NB4 (cell line): ENCODE data around the gene MDGA2.

Source experiments
- DNase-seq: peaks from one replicate; pipeline ENCODE4 v3.0.0; 2010; ENCODE audit warnings: low read depth
- H3K4me3 ChIP-seq: one replicate; pipeline ENCODE4 v1.5.1; 2011; ENCODE audit warnings: mild to moderate bottlenecking, low read depth, low read length, moderate library complexity
- CTCF ChIP-seq: IDR thresholded peaks from one replicate; pipeline ENCODE4 v1.5.1; 2012; ENCODE audit warnings: low read depth, low read length
- MAX ChIP-seq: IDR thresholded peaks from 2 replicates; pipeline ENCODE4 v1.6.1; 2011; ENCODE audit warnings: low read depth, low read length
- MYC ChIP-seq: IDR thresholded peaks from 2 replicates; pipeline ENCODE4 v1.6.1; 2011; ENCODE audit warnings: low read depth, low read length
- POLR2A ChIP-seq: IDR thresholded peaks from 2 replicates; pipeline ENCODE4 v1.6.1; 2011; ENCODE audit warnings: mild to moderate bottlenecking; ENCODE audit not compliant: insufficient read length; ENCODE audit errors: extremely low read depth

Gene MDGA2

GRCh38 chr14:47567273-47567672 lies 108.1 kb downstream of the MDGA2 start:
- no peak for TF ChIP-seq POLR2A
- H3K4me3 ChIP-seq, result no peak overlapping the region
- no peak for DNase-seq

- TF ChIP-seq CTCF (no peak), MYC (no peak), MAX (no peak), POLR2A (no peak)
- DNase-seq, result no peak
- no peak overlapping the region for H3K4me3 ChIP-seq
Measured at GRCh38 chr14:47557894-47558293, 117.5 kb downstream of the MDGA2 start.

- TF ChIP-seq POLR2A, result no peak
- no peak for TF ChIP-seq CTCF
- no peak for TF ChIP-seq MAX
- no peak for TF ChIP-seq MYC
- no peak for DNase-seq
- no peak overlapping the region for H3K4me3 ChIP-seq
Measured at GRCh38 chr14:47555333-47555732, 120.1 kb downstream of the MDGA2 start.

- no peak for DNase-seq
- TF ChIP-seq CTCF (no peak), POLR2A (no peak), MYC (no peak), MAX (no peak)
- H3K4me3 ChIP-seq, result no peak overlapping the region
Measured at GRCh38 chr14:47549886-47550285, 125.5 kb downstream of the MDGA2 start.

GRCh38 chr14:47543459-47543858 lies 131.9 kb downstream of the MDGA2 start:
- DNase-seq, result no peak
- no peak overlapping the region for H3K4me3 ChIP-seq
- TF ChIP-seq MYC (no peak), POLR2A (no peak), MAX (no peak), CTCF (no peak)

GRCh38 chr14:47541662-47542061 lies 133.7 kb downstream of the MDGA2 start:
- no peak for TF ChIP-seq CTCF
- no peak for TF ChIP-seq MYC
- TF ChIP-seq POLR2A, result no peak
- TF ChIP-seq MAX, result no peak
- DNase-seq, result no peak
- H3K4me3 ChIP-seq, result no peak overlapping the region

- TF ChIP-seq MAX, result no peak
- no peak for TF ChIP-seq POLR2A
- no peak for TF ChIP-seq MYC
- peak; percentile 44 for TF ChIP-seq CTCF
- H3K4me3 ChIP-seq, result no peak overlapping the region
- peak; percentile 31 for DNase-seq
Measured at GRCh38 chr14:47539031-47539461, 136.4 kb downstream of the MDGA2 start.
